Skin epidermis (tissue), 12 donors: ENCODE measurements around the gene PCDHA3.
"Not testable (repeated sequence)": the region's sequence is repeated elsewhere in the genome, so short reads cannot be mapped to it uniquely, and the experiment has no call there.

Experiments used
- H3K27ac ChIP-seq, 21 experiments: fragments of 200-600 bp; sonication (generic) in 11 of 21; one replicate each; pipeline ENCODE4 v1.5.0; 2020; ENCODE audit warnings: mild to moderate bottlenecking in 3 of 21, inconsistent platforms in 2 of 21, moderate library complexity in 2 of 21
- H3K4me3 ChIP-seq, 7 experiments: fragments of 200-600 bp; sonication (generic) in 2 of 7; one replicate each; pipeline ENCODE4 v1.5.0; 2020; ENCODE audit warnings: inconsistent platforms in 2 of 7, mild to moderate bottlenecking in 2 of 7, moderate library complexity in 1 of 7

Gene PCDHA3

GRCh38 chr5:140808241-140808888 lies 7.5 kb downstream of the PCDHA3 start:
- not testable (repeated sequence) for H3K27ac ChIP-seq, H3K4me3 ChIP-seq

GRCh38 chr5:140808889-140809291 lies 8.0 kb downstream of the PCDHA3 start:
- H3K4me3 ChIP-seq, result no peak overlapping the region
- H3K27ac ChIP-seq, result no peak overlapping the region

GRCh38 chr5:140821375-140822280 lies 20.8 kb downstream of the PCDHA3 start, which contains the start of gene PCDHA5:
Gene PCDHA5 (plus strand): TSS chr5:140821613.
- Histone ChIP-seq H3K4me3 (peak within 1 kb of the TSS in 1 of 7 experiments; percentile 12), H3K27ac (no peak within 1 kb of the TSS)

GRCh38 chr5:140822281-140822629 lies 21.4 kb downstream of the PCDHA3 start:
- H3K4me3 ChIP-seq, result no peak overlapping the region
- H3K27ac ChIP-seq, result no peak overlapping the region

- H3K27ac ChIP-seq, H3K4me3 ChIP-seq: not testable (repeated sequence)
These were observed 22.1 kb downstream of the PCDHA3 start for GRCh38 chr5:140822969-140823368.

- Histone ChIP-seq H3K27ac (no peak overlapping the region), H3K4me3 (no peak overlapping the region)
These were observed 22.6 kb downstream of the PCDHA3 start for GRCh38 chr5:140823475-140823874.

- Histone ChIP-seq H3K27ac (no peak within 1 kb of the TSS), H3K4me3 (no peak within 1 kb of the TSS)
These were observed 27.0 kb downstream of the PCDHA3 start, which contains the start of gene PCDHA6 for GRCh38 chr5:140827704-140828361. Gene PCDHA6 (plus strand): TSS chr5:140827960. CDS start chr5:140828092, 132 bp downstream.

- no peak overlapping the region for H3K4me3 ChIP-seq
- no peak overlapping the region for H3K27ac ChIP-seq
These were observed 27.5 kb downstream of the PCDHA3 start for GRCh38 chr5:140828362-140828737.

GRCh38 chr5:140829511-140830501 lies 28.9 kb downstream of the PCDHA3 start:
- not testable (repeated sequence) for H3K4me3 ChIP-seq, H3K27ac ChIP-seq

- H3K27ac ChIP-seq, result no peak within 1 kb of the TSS
- no peak within 1 kb of the TSS for H3K4me3 ChIP-seq
These were observed 33.1 kb downstream of the PCDHA3 start, which contains the start of gene PCDHA7 for GRCh38 chr5:140833993-140834392. Gene PCDHA7 (plus strand): TSS chr5:140834269. CDS start chr5:140834384, 115 bp downstream.

- not testable (repeated sequence) for H3K4me3 ChIP-seq, H3K27ac ChIP-seq
These were observed 33.7 kb downstream of the PCDHA3 start for GRCh38 chr5:140834439-140835008.

- H3K4me3 ChIP-seq, result no peak overlapping the region
- no peak overlapping the region for H3K27ac ChIP-seq
These were observed 35.0 kb downstream of the PCDHA3 start for GRCh38 chr5:140835622-140836510.

- Histone ChIP-seq H3K4me3 (no peak within 1 kb of the TSS), H3K27ac (no peak within 1 kb of the TSS)
These were observed 40.4 kb downstream of the PCDHA3 start, which contains the start of gene PCDHA8 for GRCh38 chr5:140840978-140841962. Gene PCDHA8 (plus strand): TSS chr5:140841187. CDS start chr5:140841322, 135 bp downstream.

GRCh38 chr5:140842798-140843733 lies 42.2 kb downstream of the PCDHA3 start:
- H3K27ac ChIP-seq, result no peak overlapping the region

More at GRCh38 chr5:140842798-140843733, 42.2 kb downstream of the PCDHA3 start:
- H3K4me3 ChIP-seq, result no peak overlapping the region
